ENCODE results near the gene TECPR2.

The TECPR2 gene

GRCh38 chr14:102335163-102335562 lies 27.6 kb upstream of the TECPR2 start:
- TF ChIP-seq CTCF (IDR thresholded peaks at IDR 0.05; ENCODE audit: low read depth, low read length) = no peak
- no peak for DNase-seq (ENCODE audit: extremely low read depth, low read depth)

- no peak for TF ChIP-seq CTCF (IDR thresholded peaks at IDR 0.05; ENCODE audit: low read depth, low read length)
- DNase-seq (ENCODE audit: extremely low read depth, low read depth) = no peak
These were observed 24.0 kb upstream of the TECPR2 start for GRCh38 chr14:102338724-102339123.

- DNase-seq (ENCODE audit: extremely low read depth, low read depth) = no peak
- TF ChIP-seq CTCF (IDR thresholded peaks at IDR 0.05; ENCODE audit: low read depth, low read length) = no peak
These were observed 21.2 kb upstream of the TECPR2 start for GRCh38 chr14:102341566-102341965.

GRCh38 chr14:102342238-102342637 lies 20.5 kb upstream of the TECPR2 start:
- no peak for TF ChIP-seq CTCF (IDR thresholded peaks at IDR 0.05; ENCODE audit: low read depth, low read length)

GRCh38 chr14:102344084-102344483 lies 18.7 kb upstream of the TECPR2 start:
- no peak for DNase-seq (ENCODE audit: extremely low read depth, low read depth)
- TF ChIP-seq CTCF (IDR thresholded peaks at IDR 0.05; ENCODE audit: low read depth, low read length) = no peak

More at GRCh38 chr14:102342238-102342637, 20.5 kb upstream of the TECPR2 start:
- no peak for DNase-seq (ENCODE audit: extremely low read depth, low read depth)

- DNase-seq (ENCODE audit: extremely low read depth, low read depth) = no peak
- no peak for TF ChIP-seq CTCF (IDR thresholded peaks at IDR 0.05; ENCODE audit: low read depth, low read length)
These were observed 18.3 kb upstream of the TECPR2 start for GRCh38 chr14:102344485-102344884.

GRCh38 chr14:102345232-102345631 lies 17.5 kb upstream of the TECPR2 start:
- no peak for TF ChIP-seq CTCF (IDR thresholded peaks at IDR 0.05; ENCODE audit: low read depth, low read length)
- DNase-seq (ENCODE audit: extremely low read depth, low read depth) = no peak
